ENCODE measurements around the gene IL1RAP.
"Not testable (repeated sequence)": the region's sequence is repeated elsewhere in the genome, so short reads cannot be mapped to it uniquely, and the experiment has no call there.

Gene IL1RAP

DNA sequence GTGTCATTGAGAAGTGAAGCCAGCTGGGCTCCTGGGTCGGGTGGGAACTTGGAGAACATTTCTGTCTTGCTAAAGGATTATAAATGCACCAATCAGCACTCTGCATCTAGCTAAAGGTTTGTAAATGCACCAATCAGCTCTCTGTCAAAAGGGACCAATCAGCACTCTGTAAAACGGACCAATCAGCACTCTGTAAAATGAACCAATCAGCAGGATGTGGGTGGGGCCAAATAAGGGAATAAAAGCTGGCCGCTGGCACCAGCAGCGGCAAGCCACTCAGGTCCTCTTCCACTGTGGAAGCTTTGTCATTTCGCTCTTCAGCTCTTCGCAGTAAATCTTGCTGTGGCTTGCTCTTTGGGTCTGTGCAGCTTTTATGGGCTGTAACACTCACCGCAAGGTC, 164.0 kb downstream of the IL1RAP start:
- not testable (repeated sequence) for DNase-seq

GRCh38 chr3:190680691-190681090, 166.8 kb downstream of the IL1RAP start:
- DNase-seq, result no peak

DNA sequence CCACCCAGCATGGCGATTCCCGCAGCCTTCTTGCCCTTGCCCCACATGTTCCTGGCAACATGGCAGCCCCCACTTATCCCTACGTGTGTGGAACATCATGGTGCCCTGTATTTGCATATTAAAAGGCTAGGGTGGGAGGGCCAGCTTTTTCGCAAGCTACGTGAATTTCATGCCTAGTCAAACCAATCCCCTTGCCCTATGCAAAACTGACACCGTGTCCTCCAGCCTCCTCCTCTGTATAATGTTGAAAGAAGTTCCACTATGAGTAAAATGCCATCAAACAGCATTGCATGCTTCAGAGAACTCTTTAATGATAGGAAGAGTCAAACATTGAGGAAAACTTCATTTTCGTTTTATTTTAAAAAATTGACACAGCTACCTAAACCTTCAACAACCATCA, 170.9 kb downstream of the IL1RAP start:
- DNase-seq, result no peak

DNA sequence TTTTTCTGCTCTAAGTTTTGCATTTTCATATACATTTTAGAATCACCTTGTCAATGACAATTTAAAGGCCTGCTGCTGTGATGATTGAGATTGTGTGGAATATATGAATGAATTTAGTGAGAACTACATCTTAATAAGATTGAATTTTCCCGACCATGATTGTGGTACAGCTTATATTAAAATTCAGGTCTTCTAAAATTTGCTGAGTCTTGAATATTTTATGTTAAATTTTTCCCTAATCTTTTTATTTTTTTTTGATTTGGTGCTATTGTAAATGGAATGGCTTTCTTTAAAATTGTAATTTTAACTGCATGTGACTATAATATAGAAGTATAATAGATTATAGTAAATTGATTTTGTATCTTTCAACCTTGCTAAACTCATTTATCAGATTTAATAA, 172.1 kb downstream of the IL1RAP start:
- DNase-seq, result no peak

- no peak for DNase-seq
These were observed 176.4 kb downstream of the IL1RAP start for GRCh38 chr3:190690246-190690645.

DNA sequence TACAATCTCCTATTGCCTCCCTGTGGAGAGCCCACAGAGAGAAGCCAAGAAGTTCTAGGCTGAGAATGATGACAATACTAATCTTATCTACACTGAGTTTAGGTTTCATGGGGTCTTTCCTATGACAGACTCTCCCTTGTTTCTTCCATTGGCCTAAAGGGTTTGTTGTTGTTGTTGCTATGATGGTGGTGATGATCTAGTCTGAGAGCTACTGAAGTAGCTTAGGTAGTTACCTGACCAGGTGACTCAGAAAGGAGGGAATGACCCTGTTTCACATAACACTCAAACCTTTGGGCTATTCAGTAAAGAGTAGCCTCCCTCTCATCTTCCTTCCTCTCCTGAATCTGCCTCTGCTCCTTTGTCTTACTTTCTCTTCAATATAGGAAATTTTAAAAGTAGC, 178.4 kb downstream of the IL1RAP start:
- DNase-seq, result no peak

DNA sequence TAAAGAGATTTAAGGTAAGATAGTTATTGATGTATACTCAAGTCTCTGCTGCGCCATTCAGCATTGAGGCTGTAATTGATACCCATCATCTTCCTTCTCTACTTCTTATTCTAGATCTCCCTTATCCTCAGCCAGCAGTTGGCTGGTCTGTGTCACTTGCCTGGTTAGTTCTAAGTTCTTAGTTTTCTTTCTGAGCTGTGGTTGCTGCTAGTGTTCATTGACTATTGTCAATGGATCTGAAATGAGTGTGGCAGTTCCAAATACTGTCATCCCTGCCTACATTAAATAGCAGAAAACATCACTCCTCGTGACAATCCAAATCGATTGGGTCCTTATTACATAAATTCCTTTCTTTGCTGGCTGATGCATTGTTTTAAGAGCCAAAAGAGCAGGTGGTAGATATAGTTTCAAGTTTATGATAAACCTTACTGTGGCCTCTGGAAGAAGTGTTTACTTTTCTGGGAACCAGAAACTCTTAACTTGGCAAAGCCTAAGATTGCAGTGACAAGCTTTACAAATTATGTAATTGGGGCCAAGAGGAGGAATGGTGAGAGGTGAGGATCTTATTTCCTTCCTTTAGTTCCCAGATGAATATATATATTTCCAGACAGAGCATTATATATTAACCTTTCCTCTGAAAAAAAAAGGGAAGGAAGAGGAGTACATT, 180.6 kb downstream of the IL1RAP start:
- no peak for DNase-seq

- DNase-seq, result no peak
These were observed 181.3 kb downstream of the IL1RAP start for GRCh38 chr3:190695225-190695624.

GRCh38 chr3:190695994-190696393, 182.1 kb downstream of the IL1RAP start:
- no peak for DNase-seq

- DNase-seq, result no peak
These were observed 183.1 kb downstream of the IL1RAP start for GRCh38 chr3:190696777-190697501.

- no peak for DNase-seq
These were observed 183.6 kb downstream of the IL1RAP start for GRCh38 chr3:190697502-190697830.

DNA sequence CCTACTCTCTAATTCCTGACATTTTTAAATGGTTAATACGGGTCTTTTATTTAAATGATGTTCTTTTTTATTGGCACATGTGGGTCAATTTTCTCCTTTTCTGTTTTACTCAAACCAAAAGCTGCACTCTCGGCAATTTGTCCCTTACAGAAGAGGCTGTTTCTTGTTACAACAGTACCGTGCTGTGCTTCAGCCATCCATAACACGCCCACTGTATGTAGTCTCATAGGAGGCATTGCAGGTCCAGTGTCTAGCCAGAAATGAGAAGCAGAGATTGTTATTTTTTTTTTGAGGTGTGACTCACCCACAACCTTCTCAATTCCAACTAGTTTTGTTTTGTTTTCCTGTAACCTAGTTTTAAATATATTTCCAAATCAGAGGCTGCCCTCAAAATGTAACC, 184.0 kb downstream of the IL1RAP start:
- no peak for DNase-seq

GRCh38 chr3:190699776-190700175, 185.9 kb downstream of the IL1RAP start:
- no peak for DNase-seq

GRCh38 chr3:190701096-190701532, 187.2 kb downstream of the IL1RAP start:
- no peak for DNase-seq

- no peak for DNase-seq
These were observed 192.7 kb downstream of the IL1RAP start for GRCh38 chr3:190706582-190706981.
